GM18498 (cell line): ENCODE results near the gene CAPG.
"Not testable (repeated sequence)": the region's sequence is repeated elsewhere in the genome, so short reads cannot be mapped to it uniquely, and the experiment has no call there.

ENCODE experiments used
- ATAC-seq: cut with Tn5 transposase; IDR thresholded peaks from one replicate; pipeline ENCODE4 v1.9.1; 2021; ENCODE audit warnings: mild to moderate bottlenecking, moderate library complexity; ENCODE audit not compliant: unreplicated experiment

Gene CAPG, protein sequence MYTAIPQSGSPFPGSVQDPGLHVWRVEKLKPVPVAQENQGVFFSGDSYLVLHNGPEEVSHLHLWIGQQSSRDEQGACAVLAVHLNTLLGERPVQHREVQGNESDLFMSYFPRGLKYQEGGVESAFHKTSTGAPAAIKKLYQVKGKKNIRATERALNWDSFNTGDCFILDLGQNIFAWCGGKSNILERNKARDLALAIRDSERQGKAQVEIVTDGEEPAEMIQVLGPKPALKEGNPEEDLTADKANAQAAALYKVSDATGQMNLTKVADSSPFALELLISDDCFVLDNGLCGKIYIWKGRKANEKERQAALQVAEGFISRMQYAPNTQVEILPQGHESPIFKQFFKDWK

DNA sequence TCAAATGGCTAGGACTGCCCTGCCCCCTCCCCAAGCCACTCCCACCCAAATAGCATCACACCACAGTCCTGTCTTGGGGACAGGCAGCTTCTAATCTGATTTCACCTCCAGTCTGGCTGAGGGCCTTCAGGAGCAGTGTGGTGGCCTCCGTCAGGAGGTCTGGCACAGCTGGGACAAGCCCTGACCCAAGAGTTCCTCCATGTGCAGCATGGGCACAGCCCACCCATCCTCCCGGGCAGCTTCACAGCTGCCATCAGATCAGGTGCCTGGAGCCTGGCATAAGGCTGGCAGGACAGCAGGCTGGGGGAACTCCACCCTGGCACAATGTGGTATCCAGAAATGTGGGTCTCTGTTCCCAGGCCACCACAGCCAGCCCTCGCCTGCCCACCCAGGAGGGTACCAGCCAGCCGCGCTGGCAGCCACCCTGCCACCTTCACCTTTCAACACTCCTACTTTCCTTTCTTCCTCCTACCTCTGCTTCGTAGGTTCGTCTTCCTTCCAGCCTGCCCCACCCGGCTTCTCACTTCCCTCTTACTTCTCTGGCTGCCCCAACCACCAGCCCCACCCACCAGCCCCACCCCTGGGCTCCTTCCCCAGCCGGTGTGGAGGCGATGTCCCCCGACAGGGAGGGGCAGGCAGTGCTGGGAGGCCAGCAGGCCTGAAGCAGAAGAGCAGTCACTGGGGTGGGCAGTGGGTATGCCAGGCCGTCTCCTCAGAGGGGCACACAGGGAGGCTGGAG, at the start of gene CAPG:
CAPG (minus strand) TSS at position 522 of the 739 bp plus-strand sequence. CDS start 8,221 bp downstream, outside the sequence.
- ATAC-seq, result peak; percentile 68

DNA sequence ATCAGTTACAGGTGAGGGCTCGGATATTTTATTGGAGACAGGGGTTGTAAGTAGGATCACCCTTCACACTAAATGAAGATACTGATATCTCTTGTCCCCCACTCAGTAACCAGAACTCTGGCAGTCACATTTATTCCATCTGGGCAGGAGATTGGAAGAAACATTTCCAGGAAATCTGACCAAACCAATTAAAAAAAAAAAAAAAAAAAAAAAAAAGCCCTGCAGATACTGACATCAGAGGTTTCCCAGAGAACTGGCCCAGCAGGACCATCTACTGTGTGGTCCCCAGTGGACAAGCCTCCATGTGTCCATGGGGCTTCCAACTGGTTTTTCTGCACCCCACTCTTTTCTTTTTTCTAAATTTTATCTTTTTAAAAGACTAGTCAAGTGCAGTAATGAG, 49.6 kb upstream of the CAPG start:
- no peak for ATAC-seq

GRCh38 chr2:85458601-85459563, 48.7 kb upstream of the CAPG start:
- ATAC-seq, result no peak

- no peak for ATAC-seq
Measured at GRCh38 chr2:85457877-85458316, 47.7 kb upstream of the CAPG start.

DNA sequence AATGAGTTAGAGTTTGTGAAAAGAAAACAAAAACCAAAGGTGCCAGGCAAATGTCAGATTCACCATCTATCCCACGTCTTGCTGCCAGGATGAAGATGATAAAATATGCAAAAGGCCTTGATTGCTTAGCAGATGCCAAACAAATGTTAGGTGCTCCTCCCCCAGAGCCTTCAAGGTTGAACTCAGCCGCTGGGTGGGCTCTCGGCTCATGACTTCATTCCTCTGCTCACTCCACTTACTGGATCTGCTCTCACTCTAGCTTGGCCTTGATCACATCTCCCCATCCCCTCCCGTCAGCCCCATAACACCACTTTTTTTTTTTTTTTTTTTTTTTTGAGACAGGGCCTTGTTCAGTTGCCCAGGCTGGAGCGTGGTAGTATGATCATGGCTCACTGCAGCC, 46.9 kb upstream of the CAPG start:
- no peak for ATAC-seq

DNA sequence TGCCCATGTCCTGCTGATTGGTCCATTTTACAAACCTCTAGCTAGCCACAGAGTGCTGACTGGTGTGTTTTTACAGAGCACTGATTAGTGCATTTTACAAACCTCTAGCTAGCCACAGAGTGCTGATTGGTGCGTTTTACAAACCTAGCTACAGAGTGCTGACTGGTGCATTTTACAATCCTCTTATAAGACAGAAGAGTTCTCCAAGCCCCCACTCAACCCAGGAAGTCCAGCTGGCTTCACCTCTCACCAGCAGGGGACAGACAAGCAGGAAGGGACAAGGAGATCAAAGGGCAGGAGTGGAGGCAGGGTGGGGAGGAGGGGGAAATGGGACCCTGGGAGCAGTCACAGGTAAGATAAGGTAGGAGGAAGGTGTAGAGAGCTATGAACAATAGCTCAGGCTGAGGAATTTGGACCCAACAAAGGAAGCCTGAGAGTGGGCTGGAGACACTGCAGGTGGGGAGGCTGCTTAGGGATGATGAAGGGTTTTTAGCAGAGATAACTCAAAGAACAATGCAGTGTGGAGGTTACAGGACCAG, 45.5 kb upstream of the CAPG start:
- no peak for ATAC-seq

GRCh38 chr2:85453571-85453970, 43.4 kb upstream of the CAPG start:
- ATAC-seq, result no peak

DNA sequence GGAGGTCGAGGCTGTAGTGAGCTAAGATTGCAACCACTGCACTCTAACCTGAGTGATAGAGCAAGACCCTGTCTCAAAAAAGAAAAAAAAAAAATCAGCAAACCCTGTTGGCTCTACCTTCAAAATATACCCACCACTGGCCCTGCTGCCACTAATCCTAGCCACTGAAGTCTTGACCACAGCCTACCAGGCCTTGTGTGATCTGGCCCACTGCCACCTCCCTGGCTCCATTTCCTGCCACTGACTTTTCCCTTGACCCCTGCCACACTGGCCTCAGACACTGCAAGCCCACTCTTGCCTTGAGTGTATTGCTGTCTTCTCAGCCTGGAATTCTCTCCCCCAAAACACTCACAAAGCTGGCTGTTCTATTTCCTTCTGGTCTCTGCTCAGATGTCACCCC, 42.1 kb upstream of the CAPG start:
- ATAC-seq, result no peak

DNA sequence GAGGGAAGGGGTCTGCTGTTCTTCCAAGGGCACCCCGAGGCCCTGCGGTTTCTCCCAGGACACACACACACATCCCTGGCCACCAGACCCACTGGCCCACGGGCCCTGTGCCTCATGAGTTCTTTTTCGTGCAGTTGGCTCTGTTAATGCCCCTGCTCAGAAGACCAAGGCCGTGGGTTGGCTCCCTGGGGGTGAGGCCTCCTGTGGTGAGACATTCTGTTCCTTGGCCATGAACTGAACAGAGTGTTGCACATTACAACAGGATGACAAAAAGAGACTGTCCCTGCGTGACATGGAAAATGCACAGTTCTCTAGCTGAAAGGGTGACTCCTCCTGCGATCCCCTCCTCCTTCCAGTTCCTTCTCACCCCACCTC, 39.0 kb upstream of the CAPG start:
- no peak for ATAC-seq

GRCh38 chr2:85448461-85449213, 38.5 kb upstream of the CAPG start:
- ATAC-seq, result no peak

- no peak for ATAC-seq
Measured at GRCh38 chr2:85447222-85447585, 37.0 kb upstream of the CAPG start.

GRCh38 chr2:85446296-85447221, 36.4 kb upstream of the CAPG start:
- no peak for ATAC-seq

GRCh38 chr2:85445316-85446295, 35.4 kb upstream of the CAPG start:
- no peak for ATAC-seq

DNA sequence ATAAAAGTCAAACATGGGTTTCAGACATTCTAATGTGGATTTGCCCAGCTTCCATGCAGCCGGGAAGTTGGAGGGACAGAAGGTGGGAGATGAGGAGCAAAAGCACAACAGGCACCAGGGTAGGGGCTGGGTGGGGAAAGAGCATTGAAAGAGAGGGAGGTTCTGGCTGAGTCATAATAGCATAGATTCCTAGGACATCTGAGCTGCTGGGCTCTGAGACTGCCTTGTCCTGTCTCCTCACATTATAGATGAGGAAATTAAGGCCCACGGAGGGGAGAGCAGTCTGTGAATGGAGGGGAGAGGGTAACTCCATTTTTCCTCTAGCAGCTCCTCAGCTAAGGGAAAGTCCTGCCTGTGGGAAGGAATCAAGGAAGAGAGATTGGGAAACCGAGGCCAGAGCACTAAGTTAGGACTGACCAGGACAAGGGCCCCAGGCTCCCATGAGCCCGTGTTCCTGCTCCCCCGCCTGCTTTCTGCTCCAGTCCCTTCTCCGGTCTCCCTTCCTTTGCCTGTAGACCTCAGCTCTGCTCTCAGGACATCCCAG, 34.5 kb upstream of the CAPG start:
- no peak for ATAC-seq

GRCh38 chr2:85441864-85442263, 31.7 kb upstream of the CAPG start:
- no peak for ATAC-seq

DNA sequence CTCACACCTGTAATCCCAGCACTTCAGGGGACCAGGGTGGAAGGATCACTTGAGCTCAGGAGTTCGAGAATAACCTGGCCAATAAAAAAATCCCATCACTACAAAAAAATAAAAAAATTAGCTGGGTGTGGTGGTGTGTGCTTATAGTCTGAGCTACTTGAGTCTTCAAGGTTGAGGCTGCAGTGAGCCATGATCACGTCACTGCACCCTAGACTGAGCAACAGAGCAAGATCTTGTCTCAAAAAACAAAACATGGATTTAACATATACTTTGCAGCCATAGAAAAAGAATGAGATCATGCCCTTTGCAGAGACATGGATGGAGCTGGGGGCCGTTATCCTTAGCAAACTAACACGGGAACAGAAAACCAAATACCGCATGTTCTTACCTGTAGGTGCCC, 30.6 kb upstream of the CAPG start:
- ATAC-seq, result no peak

DNA sequence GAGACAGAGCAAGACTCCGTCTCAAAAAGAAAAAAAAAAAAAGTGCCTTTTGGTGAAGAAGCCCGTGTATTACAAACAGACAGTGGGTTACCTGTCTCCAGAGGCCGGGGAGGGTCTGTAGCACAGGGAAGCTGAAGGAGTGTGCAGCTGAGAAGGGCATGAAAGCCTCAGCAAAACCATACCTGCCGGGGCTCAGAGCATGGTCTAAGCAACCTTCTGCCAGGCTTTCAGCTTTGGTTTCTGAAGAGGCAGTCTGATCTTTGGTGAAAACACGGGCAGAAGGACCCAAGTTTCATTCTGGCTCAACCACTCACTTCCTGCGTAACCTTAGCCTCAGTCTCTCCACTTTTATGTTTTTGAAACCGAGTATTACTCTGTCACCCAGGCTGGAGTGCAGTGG, 29.8 kb upstream of the CAPG start:
- ATAC-seq, result no peak

DNA sequence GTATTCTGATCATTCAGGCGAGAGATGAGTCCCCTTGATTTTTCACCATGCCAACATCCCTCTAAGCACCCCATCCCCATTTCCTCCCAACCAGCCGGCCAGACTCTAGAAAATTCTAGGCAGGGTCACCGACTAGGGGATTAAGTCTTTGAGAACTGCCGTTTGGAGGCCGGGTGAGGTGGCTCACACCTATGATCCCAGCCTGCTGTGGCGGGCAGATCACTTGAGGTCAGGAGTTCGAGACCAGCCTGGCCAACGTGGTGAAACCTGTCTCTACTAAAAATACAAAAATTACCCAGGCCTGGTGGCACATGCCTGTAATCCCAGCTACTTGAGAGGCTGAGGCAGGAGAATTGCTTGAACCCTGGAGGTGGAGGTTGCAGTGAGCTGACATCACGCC, 29.4 kb upstream of the CAPG start:
- ATAC-seq, result not testable (repeated sequence)
